Posterior vena cava (tissue), 2 donors: ENCODE measurements around the gene PEX14. TPM values are rescaled to one million over a fixed set of nuclear protein-coding genes. Genes with fewer than 3 reads are reported as not detected.

ENCODE experiments used
- DNase-seq: peaks from one replicate; pipeline ENCODE4 v3.0.0-alpha.2; 2020; ENCODE audit warnings: low spot score
- intact Hi-C, 2 donors: fragments of 100-400 bp; cut with DNase I; formaldehyde crosslinking; loops; one replicate each; pipeline versions ENCODE4 v1.14.1 to v1.14.2; 2022 to 2023
- total RNA-seq, 2 donors: library from RNA; stranded (reverse); fragmentation: NEBNext Ultra II Directional; extraction: Animal tissue kit (Norgen Biotek cat#: 25700); gene quantifications; one replicate each; pipeline ENCODE4 v1.2.1, GENCODE V29; 2021
- donor health status: DM: yes; HTN: yes; CAD: no.
- donor health status: DM: yes; HTN: yes; CAD: no.

The PEX14 gene
- total RNA-seq, 2 donors from 2014 or later = 12.8 to 15.0 TPM

DNA sequence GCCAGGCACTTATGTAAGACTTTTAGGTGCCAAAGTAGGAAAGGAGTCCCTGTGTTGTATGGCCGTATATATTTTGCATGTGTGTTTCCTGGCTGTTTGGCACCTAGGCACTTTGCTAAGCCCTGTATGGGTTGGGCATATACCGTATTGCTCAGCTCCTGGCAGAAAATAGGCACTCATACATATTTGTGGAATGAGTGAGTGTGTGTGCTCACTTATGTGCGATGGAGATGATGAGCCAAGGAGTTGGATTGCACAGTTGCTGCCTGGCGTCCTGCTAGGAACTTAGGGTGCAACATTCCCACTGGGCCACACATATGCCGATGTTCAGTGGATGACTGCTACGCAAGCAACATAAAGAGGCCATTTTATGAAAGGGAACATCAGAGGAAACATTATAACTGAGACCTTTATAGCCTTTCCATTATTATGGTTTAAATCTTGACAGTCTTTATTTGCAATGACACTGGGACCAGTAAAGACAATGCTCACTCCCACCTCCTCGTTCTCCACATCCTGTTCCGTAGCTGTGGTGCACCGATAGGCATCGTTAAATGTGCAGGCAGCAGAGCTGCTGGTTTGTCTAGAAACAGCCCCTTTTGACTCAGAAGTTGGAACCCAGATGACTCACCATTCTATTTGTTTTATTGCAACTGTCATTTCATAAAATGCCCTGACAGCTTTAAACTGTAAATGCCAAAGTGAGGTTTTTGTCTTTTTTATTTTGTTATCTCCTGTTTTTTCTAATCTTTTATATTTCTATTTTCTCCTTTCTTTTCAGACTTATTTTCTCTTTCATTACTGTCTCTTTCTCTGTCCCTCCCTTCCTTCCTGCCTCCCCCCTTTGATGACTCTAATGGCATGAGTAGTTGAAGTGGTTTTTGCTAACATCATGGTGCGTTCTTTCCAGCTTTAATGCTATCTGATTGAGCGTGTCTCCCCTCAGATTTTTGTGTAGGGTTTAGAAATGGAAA is 36.1 kb downstream of the PEX14 start:
- intact Hi-C loops = loop anchor here (10.0 kb wide), 3 partner anchors 184 to 284 kb away; partner anchors contain the start of gene CASZ1 (in 1 of the 2)
- no peak for DNase-seq

DNA sequence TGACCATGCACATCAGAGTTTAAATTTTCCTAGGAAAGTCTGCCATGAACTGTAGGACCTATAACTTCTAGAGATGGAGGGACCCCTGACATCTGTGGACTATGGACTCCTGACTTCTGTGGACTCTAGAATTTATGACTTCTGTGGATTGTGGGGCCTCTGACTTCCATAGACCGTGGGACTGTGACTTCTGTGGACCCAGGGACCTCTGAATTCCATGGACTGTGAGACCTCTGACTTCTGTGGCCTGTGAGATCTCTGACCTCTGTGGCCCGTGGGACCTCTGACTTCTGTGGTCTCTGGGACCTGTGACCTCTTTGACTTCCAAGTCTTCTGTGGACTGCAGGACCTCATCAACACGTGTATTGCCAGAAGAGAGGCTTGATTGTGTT is 36.7 kb downstream of the PEX14 start:
- no peak for DNase-seq
- intact Hi-C loops = loop anchor here (10.0 kb wide), 3 partner anchors 183 to 283 kb away; partner anchors contain the start of gene CASZ1 (in 1 of the 2)

DNA sequence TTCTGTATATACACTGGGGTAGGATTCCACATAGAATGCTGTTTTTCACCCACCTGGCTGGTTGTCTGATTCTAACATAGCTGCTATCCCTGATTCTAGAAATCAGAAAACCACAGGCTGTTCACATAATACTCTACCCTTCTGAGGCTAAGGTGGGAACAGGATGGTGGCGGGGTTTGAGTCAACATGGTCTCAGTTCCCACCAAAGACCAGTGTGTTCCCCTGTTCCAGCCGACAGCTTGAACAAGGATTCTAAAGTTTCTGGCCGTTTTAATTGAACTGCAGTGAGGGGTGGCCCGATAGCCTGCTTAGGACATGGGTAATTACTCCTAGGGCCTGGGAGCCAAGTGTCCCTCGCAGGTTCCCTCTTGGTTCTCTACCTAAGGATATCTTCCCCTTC is 38.4 kb downstream of the PEX14 start:
- DNase-seq = no peak
- intact Hi-C loops = loop anchor here (10.0 kb wide), 3 partner anchors 182 to 282 kb away; partner anchors contain the start of gene CASZ1 (in 1 of the 2)

GRCh38 chr1:10514490-10515235 is 39.9 kb downstream of the PEX14 start:
- intact Hi-C loops = loop anchor here (5.0 to 10.0 kb wide), 4 partner anchors 180 to 353 kb away; partner anchors contain the start of gene CASZ1 (in 1 of the 2)
- DNase-seq = no peak

- intact Hi-C loops = loop anchor here (5.0 to 10.0 kb wide), 4 partner anchors 179 to 352 kb away; partner anchors contain the start of gene CASZ1 (in 1 of the 2)
- DNase-seq = no peak
Observed at GRCh38 chr1:10515301-10515975, 40.7 kb downstream of the PEX14 start.

DNA sequence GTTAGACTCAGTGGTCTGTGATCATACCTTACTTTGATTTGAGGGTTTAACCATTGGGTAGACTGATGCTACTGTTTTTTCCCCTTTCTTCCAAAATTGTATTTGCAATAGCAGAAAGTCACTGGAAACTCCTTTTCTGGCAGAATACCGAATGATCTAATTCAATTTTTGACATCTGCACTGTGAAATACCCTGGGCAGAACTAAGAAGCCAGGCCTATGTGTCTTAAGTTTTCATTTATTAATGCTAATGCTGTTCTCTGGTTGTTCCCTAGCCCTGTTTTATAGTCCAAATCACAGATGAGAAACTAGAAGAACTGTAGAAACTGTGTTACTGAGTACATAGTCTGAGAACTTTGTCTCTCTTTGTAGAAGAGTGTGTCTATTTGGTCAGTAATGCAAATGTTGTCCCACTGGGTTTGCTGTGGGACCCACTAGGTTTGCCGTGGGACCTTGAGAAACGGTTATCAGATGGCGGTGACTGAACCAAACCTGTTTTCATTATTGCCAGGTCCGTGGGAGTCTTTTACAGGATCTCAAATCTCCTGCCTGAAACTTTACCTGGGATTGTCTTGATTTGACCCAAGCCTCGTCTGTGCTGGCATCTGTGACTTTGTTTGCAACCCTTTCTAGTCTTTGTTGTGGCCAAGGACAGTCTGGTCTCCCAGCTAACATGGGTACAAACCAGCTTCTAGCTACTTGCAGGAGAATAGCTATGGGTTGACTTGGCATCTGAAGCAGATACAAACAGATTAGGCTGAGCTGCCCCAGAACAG is 41.4 kb downstream of the PEX14 start:
- intact Hi-C loops = loop anchor here (5.0 to 10.0 kb wide), 4 partner anchors 179 to 351 kb away; partner anchors contain the start of gene CASZ1 (in 1 of the 2)
- no peak for DNase-seq

- intact Hi-C loops = loop anchor here (5.0 to 10.0 kb wide), 4 partner anchors 178 to 350 kb away; partner anchors contain the start of gene CASZ1 (in 1 of the 2)
- DNase-seq = no peak
Observed at GRCh38 chr1:10516925-10517676, 42.4 kb downstream of the PEX14 start.

DNA sequence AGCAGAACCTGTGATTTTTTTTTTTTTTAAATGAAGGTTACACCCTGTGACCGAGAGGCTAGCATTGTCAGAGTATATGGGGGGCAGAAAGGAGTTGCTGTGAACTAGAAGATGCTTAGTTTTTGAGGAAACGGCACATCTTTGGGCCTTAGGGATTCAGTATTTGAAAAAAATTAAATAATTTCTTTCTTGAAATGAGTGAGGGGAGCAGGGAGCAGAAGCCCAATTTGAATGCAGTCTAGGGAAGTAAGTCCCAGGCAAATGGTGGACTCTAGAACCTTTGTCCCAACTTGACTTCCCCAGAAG is 42.9 kb downstream of the PEX14 start:
- intact Hi-C loops = loop anchor here (5.0 to 10.0 kb wide), 4 partner anchors 177 to 350 kb away; partner anchors contain the start of gene CASZ1 (in 1 of the 2)
- no peak for DNase-seq

GRCh38 chr1:10519016-10519417 is 44.3 kb downstream of the PEX14 start:
- intact Hi-C loops = loop anchor here (5.0 to 10.0 kb wide), 4 partner anchors 176 to 348 kb away; partner anchors contain the start of gene CASZ1 (in 1 of the 2)
- DNase-seq = no peak

- intact Hi-C loops = no loop called here
Observed at GRCh38 chr1:10520497-10520896, 45.7 kb downstream of the PEX14 start.

DNA sequence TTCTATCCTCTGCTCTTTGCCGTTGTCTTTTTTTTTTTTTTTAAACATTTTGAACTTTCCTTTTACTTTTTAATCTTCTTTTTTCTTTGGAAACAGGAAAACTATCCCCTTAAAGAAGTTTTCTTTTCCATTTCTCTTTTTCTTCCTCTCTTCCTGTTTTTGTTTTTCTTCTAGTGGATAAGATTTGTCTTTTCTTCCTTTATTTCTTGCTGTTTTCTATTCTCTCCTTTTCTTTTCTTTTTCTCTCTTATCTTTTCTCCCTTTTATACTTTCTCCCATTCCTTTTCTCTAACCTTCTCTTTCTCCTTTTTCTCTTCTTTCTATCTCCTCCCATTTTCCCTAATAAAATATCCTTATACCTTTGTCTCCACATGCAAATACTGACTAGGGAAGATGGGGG is 46.2 kb downstream of the PEX14 start:
- intact Hi-C loops = no loop called here
- DNase-seq = no peak

More at GRCh38 chr1:10520497-10520896, 45.7 kb downstream of the PEX14 start:
- DNase-seq = no peak

DNA sequence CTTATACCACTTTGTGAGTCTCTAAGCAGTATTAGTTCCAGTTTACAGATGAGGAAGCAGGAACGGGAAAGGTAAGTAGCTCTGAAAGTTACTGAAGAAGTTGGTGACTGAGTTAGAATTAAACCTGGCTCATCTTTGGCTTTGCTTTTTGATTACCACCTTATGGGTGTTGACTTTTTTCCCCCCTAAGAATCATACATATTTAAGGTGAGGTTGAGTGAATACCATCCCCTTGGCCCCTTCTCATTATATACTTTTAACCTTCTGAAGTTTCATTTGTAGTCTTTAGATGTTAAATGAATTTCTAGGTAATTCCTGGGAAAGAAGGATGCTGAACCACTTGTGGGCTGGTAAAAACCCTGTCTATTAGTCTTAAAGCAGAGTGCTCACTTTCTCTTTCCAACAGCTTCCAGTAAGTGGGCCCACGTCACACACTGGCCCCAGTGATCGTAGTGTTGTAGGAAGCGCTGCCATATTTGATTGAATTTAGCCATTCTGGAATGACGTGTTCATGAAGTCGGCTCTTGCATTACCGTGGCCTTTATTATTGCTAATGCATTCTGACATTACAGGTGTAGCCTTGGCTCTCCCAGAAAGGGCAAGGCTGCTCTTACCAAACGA is 46.9 kb downstream of the PEX14 start:
- intact Hi-C loops = no loop called here
- no peak for DNase-seq

GRCh38 chr1:10522322-10522860 is 47.6 kb downstream of the PEX14 start:
- DNase-seq = no peak
- intact Hi-C loops = no loop called here

DNA sequence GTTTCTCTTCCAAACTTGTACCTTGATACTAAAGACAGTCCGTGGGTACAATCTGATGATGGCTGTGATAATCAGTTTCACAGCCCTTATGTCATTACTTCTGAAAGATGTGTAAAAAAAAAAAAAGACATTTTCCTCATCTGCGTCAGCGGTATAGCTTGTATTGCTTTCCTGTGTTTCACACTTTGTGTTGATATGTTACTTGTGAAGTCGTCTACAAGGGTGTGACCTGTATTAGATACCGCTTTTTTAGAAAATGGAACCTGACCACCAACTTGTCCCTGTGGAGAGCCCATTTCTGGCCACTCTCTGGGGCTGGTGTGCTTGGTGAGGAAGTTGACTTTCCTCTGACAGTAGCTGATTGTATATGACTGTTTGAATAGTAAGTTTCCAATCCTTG is 50.5 kb downstream of the PEX14 start:
- DNase-seq = no peak
- intact Hi-C loops = no loop called here

DNA sequence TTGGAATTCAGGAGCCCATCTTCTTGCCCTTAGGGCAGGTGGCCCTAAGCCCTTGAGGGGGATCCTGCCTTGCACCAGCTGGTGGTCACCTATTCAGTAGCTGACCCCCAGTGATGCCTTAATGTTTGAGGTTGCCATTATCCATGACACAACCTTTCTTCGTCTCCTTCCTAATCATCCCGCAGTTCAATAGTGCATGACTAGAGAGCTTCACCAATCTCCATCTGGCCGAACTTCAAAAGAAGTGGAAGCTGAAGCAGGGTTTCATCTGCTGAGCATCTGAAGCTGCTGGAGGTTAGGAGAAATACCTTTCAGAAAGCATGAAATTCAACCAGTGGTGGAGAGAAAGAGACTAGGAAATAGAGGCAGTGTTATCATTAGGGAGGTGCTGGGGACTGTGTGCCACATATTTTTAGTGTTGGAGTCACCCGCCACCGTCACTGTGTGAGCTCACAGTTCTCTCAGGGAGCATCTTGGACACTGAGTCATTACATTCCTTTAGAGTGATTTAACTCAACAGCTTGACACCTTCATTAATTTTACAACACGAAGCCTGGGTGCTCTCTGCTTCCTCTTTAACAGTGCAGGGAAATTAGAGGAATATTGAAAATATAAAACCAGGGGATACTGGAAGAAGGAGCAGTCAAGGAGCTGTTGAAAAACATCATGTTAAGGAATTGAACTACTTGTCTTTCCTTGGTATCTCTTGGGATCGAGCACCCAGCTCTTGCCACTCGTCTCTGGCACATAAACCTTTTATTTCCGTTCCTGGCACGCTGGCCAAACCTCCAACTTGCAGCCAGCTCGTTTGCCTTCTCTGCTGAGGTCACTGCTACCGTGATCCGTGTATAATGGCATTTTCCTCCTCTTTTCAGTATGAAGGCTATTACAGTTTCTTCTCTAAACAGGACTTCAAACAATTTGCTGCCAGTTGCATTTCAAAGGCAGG is 53.6 kb downstream of the PEX14 start:
- DNase-seq = peak; percentile 85
- intact Hi-C loops = no loop called here

DNA sequence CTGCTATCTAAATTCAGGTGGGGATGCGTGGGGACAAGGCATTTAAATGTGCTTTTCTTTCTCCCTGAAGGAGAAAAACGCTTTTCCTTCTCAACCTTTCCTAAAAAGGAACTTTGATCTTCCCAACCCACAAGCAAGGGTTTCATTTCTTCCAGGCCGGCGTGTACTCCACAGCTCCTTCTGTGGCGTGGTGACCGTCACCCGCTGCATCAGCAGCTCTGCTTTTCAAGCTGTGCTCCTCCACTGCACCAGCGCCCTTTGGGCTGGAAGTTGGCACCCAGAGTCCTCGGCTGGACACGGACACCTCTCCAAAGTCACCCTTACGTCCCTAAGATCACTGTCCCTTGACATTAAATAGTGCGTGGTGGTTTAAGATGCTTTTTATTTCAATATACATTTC is 54.3 kb downstream of the PEX14 start:
- no peak for DNase-seq
- intact Hi-C loops = no loop called here
